A204.1 (cell line): ENCODE results near the gene SHOX.

Source experiments
- FAIRE-seq: peaks from 2 replicates; lab custom pipeline; 2012; peaks lifted over from hg19 to GRCh38; lab: Jason Lieb, UNC

SHOX gene

GRCh38 chrX:666762-667720 is 36.5 kb downstream of the SHOX start:
- no peak for FAIRE-seq

DNA sequence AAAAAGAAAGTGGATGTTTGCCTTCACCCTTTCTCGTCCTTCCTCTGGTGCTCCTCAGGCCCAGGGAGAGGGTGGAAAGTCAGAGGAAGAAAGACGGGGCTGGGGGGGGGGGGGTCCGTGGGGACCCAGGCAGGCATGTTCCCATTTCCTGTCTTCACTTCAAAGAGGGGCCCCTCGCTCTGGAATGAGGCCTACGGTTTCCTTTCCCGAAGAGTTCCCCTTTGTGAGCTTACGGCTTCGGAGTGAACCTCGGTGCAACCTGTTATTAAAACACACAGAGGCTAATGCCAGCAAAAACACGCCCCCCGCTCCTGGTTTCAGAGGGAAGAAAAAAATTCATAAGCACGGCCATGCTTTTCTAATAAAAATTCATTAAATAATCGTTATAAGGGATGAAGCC is 40.1 kb downstream of the SHOX start:
- FAIRE-seq: no peak

GRCh38 chrX:672931-673330 is 42.3 kb downstream of the SHOX start:
- no peak for FAIRE-seq

- FAIRE-seq: no peak
Observed at GRCh38 chrX:675279-675954, 44.8 kb downstream of the SHOX start.

DNA sequence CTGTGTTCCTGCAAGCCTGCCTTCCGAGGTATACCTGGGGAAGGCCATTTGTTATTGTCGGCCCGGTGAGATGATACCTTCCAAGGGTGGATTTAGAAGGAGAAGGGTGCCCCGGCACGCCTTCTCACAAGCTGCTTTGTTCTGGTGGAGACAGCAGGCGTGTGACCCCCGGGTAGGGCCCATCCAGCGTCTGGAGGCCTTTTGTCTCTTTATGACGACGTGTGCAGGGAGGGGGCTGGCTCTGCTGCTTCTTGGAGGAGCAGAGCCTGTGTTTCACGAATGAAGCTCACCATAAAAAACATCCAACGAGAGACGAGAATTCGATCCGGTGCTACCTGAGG is 45.3 kb downstream of the SHOX start:
- no peak for FAIRE-seq

DNA sequence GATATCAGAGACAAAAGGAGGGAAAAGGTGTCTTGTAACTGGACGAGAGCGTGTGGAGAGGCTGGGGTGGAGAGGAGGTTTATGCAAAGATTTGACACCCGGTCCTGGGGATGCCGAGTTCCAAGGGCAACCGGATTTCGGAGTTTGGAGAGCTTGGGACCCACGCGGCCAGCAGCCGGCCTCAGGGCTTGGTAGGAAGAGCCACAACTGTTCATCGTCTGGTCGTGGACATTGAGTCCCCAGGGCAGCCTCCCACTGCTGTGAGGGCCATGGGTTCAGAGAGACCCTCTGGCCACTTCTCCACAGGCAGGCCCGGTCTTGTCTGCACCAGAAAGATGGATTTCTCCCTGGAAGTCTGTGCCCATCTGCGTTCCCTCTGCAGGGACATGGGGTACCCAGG is 46.8 kb downstream of the SHOX start:
- no peak for FAIRE-seq

- FAIRE-seq: no peak
Observed at GRCh38 chrX:679291-679979, 48.8 kb downstream of the SHOX start.

DNA sequence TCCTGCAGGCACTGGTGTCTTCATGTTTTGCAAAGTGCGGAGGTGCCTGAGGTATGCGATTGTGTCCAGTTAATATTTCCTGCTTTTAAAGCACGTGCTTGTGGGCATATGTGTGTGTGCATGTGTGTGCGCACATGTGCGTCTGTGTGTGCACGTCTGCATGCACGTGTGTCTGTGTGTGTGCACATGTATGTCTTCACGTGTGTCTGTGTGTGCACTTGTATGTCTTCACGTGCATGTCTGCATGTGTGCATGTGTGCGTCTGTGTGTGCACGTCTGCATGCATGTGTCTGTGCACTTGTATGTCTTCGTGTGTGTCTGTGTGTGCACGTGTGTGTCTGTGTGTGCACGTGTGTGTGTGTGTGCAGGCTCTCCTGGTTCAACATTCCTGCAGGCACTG is 49.5 kb downstream of the SHOX start:
- FAIRE-seq: no peak

- FAIRE-seq: no peak
Observed at GRCh38 chrX:681989-682388, 51.4 kb downstream of the SHOX start.

GRCh38 chrX:682892-683291 is 52.3 kb downstream of the SHOX start:
- FAIRE-seq: no peak

- no peak for FAIRE-seq
Observed at GRCh38 chrX:683576-683975, 53.0 kb downstream of the SHOX start.

DNA sequence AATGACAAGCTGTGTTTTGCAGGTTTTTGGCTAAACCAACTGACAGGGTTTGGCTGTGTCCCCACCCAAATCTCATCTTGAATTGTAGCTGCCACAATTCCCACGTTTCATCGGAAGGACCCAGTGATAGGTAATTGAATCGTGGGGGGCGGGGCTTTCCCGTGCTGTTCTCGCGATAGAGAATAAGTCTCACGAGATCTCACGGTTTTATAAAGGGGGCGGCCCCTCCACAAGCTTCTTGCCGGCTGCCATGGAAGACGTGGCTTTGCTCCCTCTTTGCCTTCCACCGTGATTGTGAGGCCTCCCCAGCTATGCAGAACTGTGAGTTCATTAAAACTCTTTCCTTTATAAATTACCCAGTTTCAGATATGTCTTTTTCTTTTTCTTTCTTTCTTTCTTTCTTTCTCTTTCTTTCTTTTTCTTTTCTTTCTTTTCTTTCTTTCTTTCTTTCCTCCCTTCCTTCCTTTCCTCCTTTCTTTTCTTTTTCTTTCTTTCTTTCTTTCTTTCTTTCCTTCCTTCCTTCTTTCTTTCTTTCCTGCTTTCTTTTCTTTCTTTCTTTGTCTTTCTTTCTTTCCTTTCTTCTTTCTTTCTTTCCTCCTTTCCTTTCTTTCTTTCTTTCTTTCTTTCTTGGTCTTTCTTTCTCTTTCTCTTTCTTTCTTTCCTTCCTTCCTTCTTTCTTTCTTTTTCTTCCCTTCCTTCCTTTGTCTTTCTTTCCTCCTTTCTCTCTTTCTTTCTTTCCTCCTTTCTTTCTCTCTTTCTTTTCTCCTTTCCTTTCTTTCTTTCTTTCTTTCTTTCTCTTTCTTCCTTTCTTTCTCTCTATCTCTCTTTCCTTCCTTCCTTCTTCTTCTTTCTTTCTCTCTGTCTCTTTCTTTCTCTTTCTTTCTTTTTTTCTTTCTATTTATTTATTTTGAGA is 54.8 kb downstream of the SHOX start:
- no peak for FAIRE-seq

- no peak for FAIRE-seq
Observed at GRCh38 chrX:689983-690382, 59.4 kb downstream of the SHOX start.

DNA sequence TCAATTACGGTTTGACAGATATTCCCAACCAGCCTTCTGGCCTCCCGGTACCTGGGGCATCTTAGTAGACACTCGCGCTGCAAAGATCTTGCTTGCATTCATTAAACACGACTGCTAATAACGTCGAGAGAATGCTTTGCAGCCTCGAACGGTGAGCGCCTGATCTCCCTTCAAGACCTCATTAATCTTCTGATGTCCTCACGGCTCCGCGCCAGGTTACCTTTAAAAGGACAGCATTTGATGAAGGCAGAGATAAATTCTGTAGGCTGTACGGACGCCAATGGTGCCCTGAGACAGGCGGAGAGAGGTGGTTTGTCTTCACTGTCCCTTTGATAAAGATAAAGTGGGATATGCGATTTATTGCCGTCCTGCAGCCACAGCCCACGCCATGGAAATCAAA is 64.2 kb downstream of the SHOX start:
- no peak for FAIRE-seq

DNA sequence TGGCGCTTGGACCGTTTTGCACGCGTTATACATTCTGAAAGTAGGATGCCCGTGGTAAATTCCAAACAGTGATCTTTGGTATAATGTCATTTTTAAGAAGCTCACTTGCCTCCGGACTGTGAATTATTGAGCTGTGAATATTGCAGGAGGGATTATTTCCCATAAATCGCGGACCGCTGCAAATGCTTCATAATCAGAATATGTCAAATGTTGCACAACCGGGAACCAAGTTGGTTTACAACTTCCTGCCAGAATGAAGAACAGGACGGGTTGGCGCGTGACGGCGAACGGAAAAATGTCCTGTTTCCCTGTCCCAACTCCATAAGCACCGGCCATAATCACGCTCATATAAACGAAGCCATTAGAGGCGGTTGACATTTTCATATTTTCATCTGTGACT is 67.6 kb downstream of the SHOX start:
- no peak for FAIRE-seq

DNA sequence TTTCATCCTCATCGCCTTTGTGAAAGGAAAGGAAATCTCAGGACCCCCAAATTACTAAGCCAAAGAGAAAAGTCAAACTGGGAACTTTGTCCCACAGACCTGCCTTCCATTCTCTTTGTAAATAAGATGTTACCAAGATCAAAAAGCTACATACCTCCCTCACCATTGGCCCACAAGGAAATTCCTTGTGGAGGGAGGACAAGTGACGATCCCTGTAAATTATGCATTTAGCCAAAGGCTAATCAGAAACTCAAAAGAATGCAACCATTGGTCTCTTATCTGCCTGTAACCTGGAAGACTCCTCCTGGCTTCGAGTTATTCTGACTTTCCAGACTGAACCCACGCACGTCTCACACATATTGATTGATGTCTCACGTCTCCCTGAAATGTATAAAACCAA is 70.3 kb downstream of the SHOX start:
- FAIRE-seq: no peak

DNA sequence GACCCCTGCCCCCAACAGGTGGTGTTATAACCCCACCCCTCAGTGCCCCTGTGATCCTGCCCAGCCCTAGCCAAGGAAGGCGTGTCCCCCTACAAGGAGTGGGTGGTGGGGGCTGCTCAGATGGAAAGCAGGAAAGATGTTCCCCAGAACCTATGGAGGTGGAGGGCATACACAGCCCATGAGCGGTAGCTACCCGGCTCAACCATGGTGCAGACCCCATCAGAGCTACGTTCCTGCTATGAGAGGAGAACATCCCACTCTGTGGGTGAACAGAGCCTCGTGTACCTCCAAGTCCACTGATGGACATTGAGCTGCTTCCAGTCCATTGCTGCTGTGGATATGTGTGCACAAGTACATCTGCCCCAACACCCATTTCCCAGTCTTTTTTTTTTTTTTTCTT is 71.1 kb downstream of the SHOX start:
- FAIRE-seq: no peak

DNA sequence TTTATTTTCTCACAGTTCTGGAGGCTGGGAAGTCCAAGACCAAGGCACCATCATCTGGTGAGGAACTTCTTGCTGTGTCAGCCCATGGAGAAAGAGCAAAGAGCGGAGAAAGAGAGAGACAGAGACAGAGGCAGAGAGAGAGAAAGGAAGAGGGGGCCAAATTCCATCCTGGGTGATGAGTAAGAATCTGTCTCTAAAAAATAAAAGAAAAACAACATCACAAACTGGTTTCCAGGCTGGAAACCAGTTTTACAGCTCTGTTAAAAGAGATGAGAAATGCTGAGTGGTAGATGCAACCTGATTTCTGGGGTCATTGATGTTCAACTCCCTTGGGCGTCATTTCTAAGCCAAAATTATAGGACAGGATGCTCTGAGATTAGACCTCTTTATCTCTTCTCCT is 72.9 kb downstream of the SHOX start:
- FAIRE-seq: no peak

- no peak for FAIRE-seq
Observed at GRCh38 chrX:703866-704265, 73.3 kb downstream of the SHOX start.
